Left lung (tissue), 10 donors: ENCODE results near the gene C1QTNF8. TPM values are rescaled to one million over a fixed set of nuclear protein-coding genes. Genes with fewer than 3 reads are reported as not detected.

Experiments used
- ATAC-seq: fragments of 200-7000 bp; cut with Tn5 transposase; one replicate; pipeline ENCODE4 v1.9.1; 2020; ENCODE audit warnings: moderate library complexity
- DNase-seq, 4 donors: peaks; one replicate each; pipeline ENCODE4 v3.0.0-alpha.2; 2013 to 2020
- H3K27ac ChIP-seq, 2 donors: fragments of 200-600 bp; sonication (generic) in 1 of 2; one replicate each; pipeline versions ENCODE4 v1.5.0 to v1.8.0; 2020 to 2021
- H3K27me3 ChIP-seq, 2 donors: fragments of 200-600 bp; sonication (generic) in 1 of 2; one replicate each; pipeline versions ENCODE4 v1.5.0 to v1.8.0; 2020 to 2021
- H3K36me3 ChIP-seq, 2 donors: fragments of 200-600 bp; sonication (generic) in 1 of 2; one replicate each; pipeline versions ENCODE4 v1.5.0 to v1.8.0; 2020 to 2021
- H3K4me1 ChIP-seq, 2 donors: fragments of 200-600 bp; one replicate each; pipeline ENCODE4 v1.8.0; 2021
- H3K4me3 ChIP-seq, 2 donors: fragments of 200-600 bp; sonication (generic) in 1 of 2; one replicate each; pipeline versions ENCODE4 v1.5.0 to v1.8.0; 2020 to 2021; ENCODE audit warnings: mild to moderate bottlenecking in 1 of 2
- H3K9me3 ChIP-seq, 2 donors: fragments of 200-600 bp; sonication (generic) in 1 of 2; one replicate each; pipeline versions ENCODE4 v1.5.0 to v1.8.0; 2020 to 2021
- CTCF ChIP-seq, 2 donors: fragments of 200-600 bp; sonication (generic) in 1 of 2; IDR thresholded peaks; one replicate each; pipeline versions ENCODE4 v1.5.0 to v1.8.0; 2021; ENCODE audit warnings: antibody characterized with exemption in 2 of 2
- intact Hi-C, 2 donors: fragments of 100-400 bp; cut with DNase I; formaldehyde crosslinking; loops; one replicate each; pipeline versions ENCODE4 v1.11.2 to v1.14.2; 2022
- polyA plus RNA-seq, 6 donors: library from polyadenylated mRNA; unstranded; fragments of 120-200 nt; gene quantifications; one replicate each; pipeline ENCODE4 v1.2.1, GENCODE V29; 2013; ENCODE audit not compliant: insufficient read length in 6 of 6
- total RNA-seq, 2 donors: library from RNA; stranded (reverse); fragmentation: NEBNext Ultra II Directional; extraction: Animal tissue kit (Norgen Biotek cat#: 25700); gene quantifications; one replicate each; pipeline ENCODE4 v1.2.1, GENCODE V29; 2021
- donor health status: DM: no; HTN: yes; CAD: no.
- donor health status: DM: no; HTN: no; CAD: no.

C1QTNF8 gene
- total and polyA plus RNA-seq, 8 donors = 0.10 to 0.23 (median 0.10) TPM; not detected in 5

GRCh38 chr16:1123525-1124230 lies 27.6 kb upstream of the C1QTNF8 start:
- H3K36me3 ChIP-seq = no peaks in the 10 kb centered on the region
- ATAC-seq (no peak), DNase-seq (no peak)
- intact Hi-C loops = no loop called here
- H3K4me3 ChIP-seq = no peak overlapping the region
- no peak for TF ChIP-seq CTCF (IDR thresholded peaks at IDR 0.05)
- H3K27ac ChIP-seq = no peak overlapping the region
- H3K27me3 ChIP-seq = peaks cover 0 to 97% of the 10 kb centered on the region in 2 donors
- no peaks in the 10 kb centered on the region for H3K9me3 ChIP-seq
- no peaks in the 10 kb centered on the region for H3K4me1 ChIP-seq

GRCh38 chr16:1122398-1122765 lies 26.3 kb upstream of the C1QTNF8 start:
- Histone ChIP-seq H3K27me3 (peaks cover 0 to 99% of the 10 kb centered on the region in 2 donors), H3K36me3 (no peaks in the 10 kb centered on the region), H3K4me1 (no peaks in the 10 kb centered on the region), H3K27ac (no peak overlapping the region), H3K9me3 (no peaks in the 10 kb centered on the region), H3K4me3 (no peak overlapping the region)
- no peak for ATAC-seq
- TF ChIP-seq CTCF (IDR thresholded peaks at IDR 0.05) = no peak
- intact Hi-C loops = no loop called here
- no peak for DNase-seq

GRCh38 chr16:1121601-1122397 lies 25.8 kb upstream of the C1QTNF8 start:
- Histone ChIP-seq H3K4me3 (no peak overlapping the region), H3K4me1 (no peaks in the 10 kb centered on the region), H3K27ac (no peak overlapping the region), H3K27me3 (peaks cover 0 to 99% of the 10 kb centered on the region in 2 donors), H3K9me3 (no peaks in the 10 kb centered on the region), H3K36me3 (no peaks in the 10 kb centered on the region)
- intact Hi-C loops = no loop called here
- TF ChIP-seq CTCF (IDR thresholded peaks at IDR 0.05) = no peak
- DNase-seq (no peak), ATAC-seq (no peak)

GRCh38 chr16:1121009-1121408 lies 25.0 kb upstream of the C1QTNF8 start:
- ATAC-seq (no peak), DNase-seq (no peak)
- Histone ChIP-seq H3K36me3 (no peaks in the 10 kb centered on the region), H3K27ac (no peak overlapping the region), H3K9me3 (no peaks in the 10 kb centered on the region), H3K27me3 (peaks cover 0 to 99% of the 10 kb centered on the region in 2 donors), H3K4me1 (no peaks in the 10 kb centered on the region), H3K4me3 (no peak overlapping the region)
- intact Hi-C loops = no loop called here
- no peak for TF ChIP-seq CTCF (IDR thresholded peaks at IDR 0.05)

GRCh38 chr16:1120577-1120941 lies 24.5 kb upstream of the C1QTNF8 start:
- no peak for DNase-seq
- H3K36me3 ChIP-seq = no peaks in the 10 kb centered on the region
- H3K4me3 ChIP-seq = no peak overlapping the region
- intact Hi-C loops = no loop called here
- peaks cover 0 to 99% of the 10 kb centered on the region in 2 donors for H3K27me3 ChIP-seq
- no peak overlapping the region for H3K27ac ChIP-seq
- TF ChIP-seq CTCF (IDR thresholded peaks at IDR 0.05) = no peak
- H3K4me1 ChIP-seq = no peaks in the 10 kb centered on the region
- no peak for ATAC-seq
- no peaks in the 10 kb centered on the region for H3K9me3 ChIP-seq
